ENCODE results near the gene SIVA1. TPM values are rescaled to one million over a fixed set of nuclear protein-coding genes. Genes with fewer than 3 reads are reported as not detected.
A peak's percentile ranks its signal among the peaks of the same experiment; 100 is the strongest.

Gene SIVA1
- total RNA-seq (2014; rRNA removed; shearing (Covaris generic)): 187 and 210 TPM in 2 replicates

DNA sequence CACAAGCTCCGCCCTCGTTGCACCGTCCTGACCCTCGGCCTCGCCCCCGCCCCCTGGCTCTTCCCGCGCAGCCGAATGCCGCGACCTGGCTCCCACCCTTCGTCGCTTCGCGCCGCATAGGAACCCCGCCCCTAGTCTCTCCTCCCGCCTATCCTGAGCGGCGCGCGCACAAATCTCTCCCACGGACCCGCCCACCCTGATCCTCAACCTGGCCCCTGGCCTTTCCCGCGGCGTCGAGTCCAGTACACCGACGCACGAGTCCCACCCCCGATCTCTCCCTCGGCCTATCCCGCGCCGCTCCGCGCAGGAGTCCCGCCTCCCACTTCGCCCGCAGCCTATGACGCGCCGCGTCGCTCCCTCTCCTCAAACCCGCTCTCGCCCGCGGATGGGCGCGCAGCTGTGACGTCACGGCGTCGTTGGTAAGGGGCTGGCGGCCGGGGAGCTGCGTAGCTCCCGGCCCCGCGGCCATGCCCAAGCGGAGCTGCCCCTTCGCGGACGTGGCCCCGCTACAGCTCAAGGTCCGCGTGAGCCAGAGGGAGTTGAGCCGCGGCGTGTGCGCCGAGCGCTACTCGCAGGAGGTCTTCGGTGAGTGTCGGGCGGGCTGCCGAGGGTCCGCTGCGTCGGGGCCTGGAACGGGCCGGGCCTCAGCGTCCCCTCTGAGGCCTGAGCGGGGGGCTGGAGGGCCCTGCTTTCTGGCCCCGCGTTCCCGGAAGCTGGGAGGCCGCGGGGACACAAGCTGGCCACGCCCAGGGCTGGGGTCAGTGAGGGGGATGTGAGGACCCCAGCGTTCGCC lies at the start of gene SIVA1:
SIVA1 (plus strand) TSS at position 413 of the 793 bp plus-strand sequence; CDS start at position 468, 55 bp downstream.
- peak; percentile 91 for DNase-seq (ENCODE audit: low spot score)

- no peak for DNase-seq (ENCODE audit: low spot score)
Measured at GRCh38 chr14:104703269-104703668, 49.7 kb upstream of the SIVA1 start.

- no peak for DNase-seq (ENCODE audit: low spot score)
Measured at GRCh38 chr14:104704252-104704651, 48.7 kb upstream of the SIVA1 start.

DNA sequence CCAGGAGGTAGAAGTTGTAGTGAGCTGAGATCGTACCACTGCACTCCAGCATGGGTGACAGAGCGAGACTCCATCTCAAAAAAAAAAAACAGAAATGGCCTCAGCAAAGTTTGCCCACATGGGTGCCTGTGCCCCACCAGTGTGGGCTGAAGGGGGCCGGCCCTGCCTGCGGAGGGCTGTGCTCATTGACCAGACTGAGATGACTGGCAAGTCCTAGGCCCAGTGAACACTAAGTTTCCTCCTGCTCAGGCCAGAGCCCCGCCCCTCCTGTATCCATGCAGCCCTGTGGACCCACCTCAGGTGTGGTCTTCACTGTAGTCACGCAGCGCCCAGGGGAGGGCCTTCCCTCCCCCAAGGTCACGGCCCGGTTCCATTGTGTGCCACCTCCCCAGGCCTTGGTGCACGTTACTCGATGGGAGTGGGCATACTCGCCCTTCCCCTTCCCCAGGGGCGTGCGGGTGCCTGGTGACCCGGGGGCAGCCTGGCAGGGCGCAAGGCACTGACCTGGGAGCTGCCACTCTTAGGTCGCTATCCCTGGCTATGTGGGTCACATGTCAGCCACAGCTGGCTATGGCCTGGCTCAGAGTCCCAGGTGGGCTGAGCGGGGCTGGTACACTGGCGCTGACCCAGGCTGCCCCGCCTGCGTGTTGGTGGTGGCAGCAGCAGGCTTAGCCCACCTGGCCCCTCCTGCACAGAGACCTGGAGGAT lies 47.5 kb upstream of the SIVA1 start:
- no peak for DNase-seq (ENCODE audit: low spot score)

GRCh38 chr14:104706733-104707607 lies 46.0 kb upstream of the SIVA1 start:
- no peak for DNase-seq (ENCODE audit: low spot score)

- DNase-seq (ENCODE audit: low spot score): no peak
Measured at GRCh38 chr14:104707608-104708595, 45.0 kb upstream of the SIVA1 start.

DNA sequence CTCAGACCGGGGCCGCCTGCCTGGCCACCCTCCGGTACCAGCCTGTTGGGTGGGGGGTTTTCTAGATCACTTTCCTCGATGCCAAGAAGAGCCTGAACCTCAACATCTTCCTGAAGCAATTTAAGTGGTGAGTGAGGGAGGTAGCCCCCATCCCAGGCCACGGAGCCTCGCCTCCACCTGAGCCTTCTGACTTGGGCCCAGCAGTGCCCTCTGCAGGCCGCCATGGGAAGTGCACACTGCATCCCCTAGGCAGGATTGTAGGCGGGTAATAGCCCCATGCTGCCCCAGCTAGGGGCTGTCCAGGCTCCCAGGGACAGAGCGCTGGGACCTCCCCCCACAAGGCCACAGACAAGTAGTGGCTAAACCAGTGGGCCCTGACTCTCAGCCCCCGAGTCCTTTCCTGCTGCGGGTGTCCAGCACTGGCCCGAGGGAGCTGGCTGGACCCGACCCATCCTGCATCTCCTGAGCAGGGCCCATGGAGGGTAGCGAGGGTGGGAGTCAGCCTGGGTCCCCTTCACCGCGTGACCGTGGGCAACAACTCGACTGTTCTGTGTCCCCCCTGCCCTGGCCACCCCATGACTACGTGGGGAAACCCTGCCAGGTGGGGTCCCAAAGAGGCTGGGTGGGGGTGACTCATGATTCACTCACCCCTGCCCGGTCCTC lies 44.2 kb upstream of the SIVA1 start:
- DNase-seq (ENCODE audit: low spot score): peak; percentile 53

GRCh38 chr14:104709387-104710039 lies 43.4 kb upstream of the SIVA1 start:
- DNase-seq (ENCODE audit: low spot score): no peak

DNA sequence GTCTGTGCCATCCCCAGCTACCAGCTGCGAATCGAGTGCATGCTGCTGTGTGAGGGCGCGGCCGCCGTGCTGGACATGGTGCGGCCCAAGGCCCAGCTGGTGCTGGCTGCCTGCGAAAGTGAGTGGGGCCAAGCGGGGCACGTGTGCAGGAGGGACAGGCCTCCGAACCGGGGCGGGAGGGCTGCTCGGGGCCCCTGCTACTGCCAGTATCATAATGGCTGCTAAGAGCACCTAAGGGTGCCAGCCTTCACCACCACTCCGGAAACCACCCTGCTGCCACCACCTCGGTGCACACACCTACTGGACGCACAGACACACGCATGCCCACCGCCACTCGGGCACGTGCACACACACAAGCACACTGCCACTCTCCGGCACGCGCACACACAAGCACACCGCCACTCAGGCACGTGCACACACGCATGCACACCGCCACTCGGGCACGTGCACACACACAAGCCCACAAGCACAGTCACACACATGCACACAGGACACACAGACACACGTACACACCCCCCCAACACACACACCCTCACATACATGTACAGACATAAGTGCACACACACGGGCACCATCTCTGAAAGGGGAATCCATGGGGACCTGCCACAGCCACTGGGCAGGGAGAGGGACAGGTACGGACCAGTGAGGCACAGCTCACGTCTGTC lies 42.7 kb upstream of the SIVA1 start:
- no peak for DNase-seq (ENCODE audit: low spot score)

DNA sequence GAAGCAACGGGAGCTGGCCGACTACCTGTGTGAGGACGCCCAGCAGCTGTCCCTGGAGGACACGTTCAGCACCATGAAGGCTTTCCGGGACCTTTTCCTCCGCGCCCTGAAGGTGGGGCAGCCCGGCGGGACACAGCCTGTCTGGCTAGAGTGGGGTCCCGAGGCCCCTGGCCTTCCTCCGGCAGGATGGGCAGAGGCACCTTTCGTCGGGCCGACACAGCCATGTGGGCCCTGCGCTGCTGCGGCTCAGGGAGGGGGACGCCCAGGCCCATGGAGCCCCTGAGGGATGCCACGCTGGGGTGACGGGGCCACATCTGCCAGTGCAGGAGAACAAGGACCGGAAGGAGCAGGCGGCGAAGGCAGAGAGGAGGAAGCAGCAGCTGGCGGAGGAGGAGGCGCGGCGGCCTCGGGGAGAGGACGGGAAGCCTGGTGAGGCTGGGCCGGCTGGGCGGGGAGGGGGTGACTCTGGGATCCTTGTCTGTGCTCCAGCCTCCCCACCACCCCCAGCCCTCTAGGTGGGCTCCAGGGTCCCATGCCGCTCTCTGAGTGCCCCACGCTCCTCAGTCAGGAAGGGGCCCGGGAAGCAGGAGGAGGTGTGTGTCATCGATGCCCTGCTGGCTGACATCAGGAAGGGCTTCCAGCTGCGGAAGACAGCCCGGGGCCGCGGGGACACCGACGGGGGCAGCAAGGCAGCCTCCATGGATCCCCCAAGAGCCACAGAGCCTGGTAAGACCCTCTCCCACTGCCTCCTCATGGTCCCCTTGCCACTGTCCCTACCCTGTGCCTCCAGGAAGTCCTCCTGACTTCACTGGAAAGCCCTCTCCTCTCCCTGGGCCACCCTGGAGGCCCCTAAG lies 39.8 kb upstream of the SIVA1 start:
- DNase-seq (ENCODE audit: low spot score): no peak

DNA sequence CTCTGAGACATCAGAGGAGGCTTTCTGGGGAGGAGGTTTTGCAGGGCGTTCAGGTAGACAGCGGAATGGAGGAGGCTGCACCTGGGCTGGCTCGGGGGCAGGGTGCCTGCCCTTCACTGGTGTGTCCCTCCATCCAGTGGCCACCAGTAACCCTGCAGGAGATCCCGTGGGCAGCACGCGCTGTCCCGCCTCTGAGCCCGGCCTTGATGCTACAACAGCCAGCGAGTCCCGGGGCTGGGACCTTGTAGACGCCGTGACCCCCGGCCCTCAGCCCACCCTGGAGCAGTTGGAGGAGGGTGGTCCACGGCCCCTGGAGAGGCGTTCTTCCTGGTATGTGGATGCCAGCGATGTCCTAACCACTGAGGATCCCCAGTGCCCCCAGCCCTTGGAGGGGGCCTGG lies 38.9 kb upstream of the SIVA1 start:
- no peak for DNase-seq (ENCODE audit: low spot score)

DNA sequence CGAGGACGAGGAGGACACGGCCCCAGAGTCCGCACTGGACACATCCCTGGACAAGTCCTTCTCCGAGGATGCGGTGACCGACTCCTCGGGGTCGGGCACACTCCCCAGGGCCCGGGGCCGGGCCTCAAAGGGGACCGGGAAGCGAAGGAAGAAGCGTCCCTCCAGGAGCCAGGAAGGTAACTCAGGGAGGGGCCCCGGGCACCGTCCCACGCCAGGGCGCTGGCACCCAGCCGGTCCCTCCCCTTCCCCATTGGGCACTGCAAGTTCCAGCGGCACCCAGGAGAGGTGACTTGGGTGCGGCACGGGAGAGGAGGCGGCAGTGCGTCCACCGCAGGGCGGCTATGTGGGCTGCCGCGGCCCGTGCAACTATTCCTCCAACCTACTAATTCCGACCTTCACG lies 38.3 kb upstream of the SIVA1 start:
- no peak for DNase-seq (ENCODE audit: low spot score)

- no peak for DNase-seq (ENCODE audit: low spot score)
Measured at GRCh38 chr14:104715416-104715815, 37.5 kb upstream of the SIVA1 start.

DNA sequence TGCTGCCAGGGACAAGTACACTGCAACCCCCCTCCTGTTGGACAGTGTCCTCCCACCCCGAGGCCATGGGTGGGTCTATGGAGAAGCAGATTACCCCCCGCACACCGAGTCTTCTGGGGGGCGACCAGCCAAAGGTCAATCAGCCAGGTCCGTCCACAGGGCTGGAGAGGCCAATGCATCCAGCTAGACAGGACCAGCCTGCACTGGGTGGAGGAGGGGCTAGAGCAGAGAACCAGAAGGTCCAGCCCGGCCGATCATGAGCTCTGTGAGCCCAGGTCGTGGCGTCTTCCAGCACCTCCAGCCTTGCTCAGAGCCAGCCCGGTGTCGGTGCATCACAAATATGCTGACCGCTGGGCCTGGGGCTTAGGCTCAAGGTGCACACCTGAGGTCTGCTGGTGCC lies 37.1 kb upstream of the SIVA1 start:
- no peak for DNase-seq (ENCODE audit: low spot score)

DNA sequence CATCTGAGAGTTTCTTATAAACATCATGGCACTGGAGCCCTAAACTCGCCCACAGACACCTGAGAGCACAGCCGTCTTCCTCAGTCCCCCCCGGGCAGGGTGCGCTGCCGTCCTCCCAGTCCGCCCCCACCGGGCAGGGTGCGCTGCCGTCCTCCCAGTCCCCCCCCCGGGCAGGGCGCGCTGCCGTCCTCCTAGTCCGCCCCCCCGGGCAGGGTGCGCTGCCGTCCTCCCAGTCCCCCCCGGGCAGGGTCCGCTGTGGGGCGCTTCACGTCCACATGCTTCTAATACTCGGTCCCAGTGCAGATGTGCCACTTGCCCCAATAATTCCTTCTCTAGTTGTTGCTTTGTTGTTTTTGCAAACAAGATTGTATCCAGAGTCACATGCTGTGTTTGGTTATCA lies 35.8 kb upstream of the SIVA1 start:
- DNase-seq (ENCODE audit: low spot score): no peak

GRCh38 chr14:104717646-104718045 lies 35.3 kb upstream of the SIVA1 start:
- no peak for DNase-seq (ENCODE audit: low spot score)

DNA sequence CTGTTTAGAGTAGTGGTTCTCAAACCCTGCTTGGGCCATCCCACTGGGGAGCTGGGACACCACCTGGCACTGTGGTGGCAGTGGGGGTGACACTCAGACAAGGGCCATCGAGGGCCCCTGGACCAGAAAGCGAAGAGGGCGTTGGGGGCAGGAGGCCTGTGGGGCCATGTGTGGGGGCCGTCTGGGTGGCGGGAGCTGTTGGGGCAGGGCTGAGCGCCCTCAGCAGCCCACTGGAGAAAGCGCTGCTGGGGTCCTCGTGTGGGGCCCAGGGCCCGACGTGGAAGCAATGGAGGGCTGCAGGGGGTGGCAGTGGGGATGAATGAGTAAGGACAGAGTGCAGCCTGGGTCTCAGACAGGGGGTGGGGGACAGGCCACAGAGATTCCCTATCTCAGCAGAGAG lies 34.8 kb upstream of the SIVA1 start:
- no peak for DNase-seq (ENCODE audit: low spot score)

DNA sequence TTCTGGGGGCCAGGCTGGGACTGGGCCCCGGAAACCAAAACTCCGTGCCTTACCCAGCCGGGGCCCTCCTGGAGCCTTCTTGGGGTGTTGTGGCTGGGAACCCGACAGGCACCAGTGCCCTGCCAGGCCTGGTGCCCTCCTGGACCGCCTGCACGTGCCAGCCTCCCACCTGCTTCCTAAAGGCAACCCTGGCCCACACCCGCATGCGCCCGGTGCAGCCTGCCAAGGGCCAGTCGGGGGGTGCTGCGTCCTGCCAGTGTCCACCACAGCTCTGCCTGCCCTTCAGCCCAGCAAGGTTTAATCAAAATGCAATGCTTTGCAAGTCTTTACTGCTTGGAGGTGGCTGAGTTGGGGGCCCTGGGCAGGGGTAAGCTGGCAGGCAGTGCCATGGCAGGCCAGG lies 34.1 kb upstream of the SIVA1 start:
- DNase-seq (ENCODE audit: low spot score): no peak

Measured in A172 (cell line).